Transverse colon (tissue), 4 donors: ENCODE data around the gene AUH. TPM values are rescaled to one million over a fixed set of nuclear protein-coding genes. Genes with fewer than 3 reads are reported as not detected.

Experiments used
- DNase-seq: peaks from one replicate; pipeline ENCODE4 v3.0.0-alpha.2; 2019
- H3K27ac ChIP-seq, 4 donors: fragments of 200-600 bp; sonication (generic); 2 replicates each; pipeline ENCODE4 v1.5.1; 2016 to 2018; ENCODE audit warnings: inconsistent platforms in 4 of 4
- H3K27me3 ChIP-seq: fragments of 200-600 bp; sonication (generic); 2 replicates; pipeline ENCODE4 v1.5.1; 2017; ENCODE audit warnings: inconsistent platforms
- H3K36me3 ChIP-seq, 4 donors: fragments of 200-600 bp; sonication (generic); 2 replicates each; pipeline ENCODE4 v1.5.1; 2017 to 2019; ENCODE audit warnings: inconsistent platforms in 4 of 4
- H3K4me1 ChIP-seq, 4 donors: fragments of 200-600 bp; sonication (generic); 2 replicates each; pipeline ENCODE4 v1.5.1; 2017 to 2020; ENCODE audit warnings: inconsistent platforms in 4 of 4
- H3K4me3 ChIP-seq, 4 donors: fragments of 200-600 bp; sonication (generic); 1 replicate in 1 of 4; 2 replicates in 3 of 4; pipeline versions ENCODE4 v1.5.1 to v1.6.1; 2017 to 2019; ENCODE audit warnings: inconsistent platforms in 4 of 4
- H3K9me3 ChIP-seq, 2 donors: fragments of 200-600 bp; sonication (generic); 2 replicates each; pipeline ENCODE4 v1.5.1; 2017 to 2019; ENCODE audit warnings: inconsistent platforms in 2 of 2
- EP300 ChIP-seq: sonication (generic); formaldehyde crosslinking; IDR thresholded peaks from one replicate; pipeline ENCODE4 v1.6.1; 2017; ENCODE audit warnings: antibody characterized with exemption, low read depth
- POLR2A ChIP-seq: fragments of 450-650 bp; IDR thresholded peaks from one replicate; pipeline ENCODE4 v1.6.1; 2016; ENCODE audit warnings: antibody characterized with exemption, mild to moderate bottlenecking, moderate library complexity
- POLR2AphosphoS5 ChIP-seq, 3 donors: sonication (generic); formaldehyde crosslinking; IDR thresholded peaks; one replicate each; pipeline ENCODE4 v1.6.1; 2016; ENCODE audit warnings: antibody characterized with exemption in 3 of 3
- WGBS, 2 donors: methylation state at CpG; one replicate each; pipeline ENCODE4 v1.1.5; 2018; ENCODE audit warnings: low coverage in 1 of 2; 5-methylcytosine and 5-hydroxymethylcytosine counted together
- in situ Hi-C, 4 donors: fragments of 200-750 bp; cut with MboI; loops; one replicate each; pipeline versions ENCODE4 v1.15.0 to v1.15.1; 2017; ENCODE audit warnings: low sequenced_read_pairs in 3 of 4, low pct_ligation_motif_present in 1 of 4, low pct_unique_long_range_greater_than_20kb in 1 of 4
- intact Hi-C: fragments of 100-400 bp; cut with DNase I; formaldehyde crosslinking; loops from one replicate; pipeline ENCODE4 v1.15.1; 2023; ENCODE audit warnings: low total_unique reads
- total RNA-seq, 4 donors: library from RNA; depleted of rRNA; stranded (reverse); fragments of >200 nt; gene quantifications; one replicate each; pipeline ENCODE4 v1.1.0, GENCODE V29; 2016
- TF ChIP-seq, protein P1 (sequence below), 5 experiments: fragments of 200-600 bp in 3 of 5; fragments of 450-650 bp in 2 of 5; sonication (generic) in 3 of 5; IDR thresholded peaks; 1 replicate in 2 of 5; 2 replicates in 3 of 5; pipeline ENCODE4 v1.5.1; 2016 to 2017; ENCODE audit warnings: antibody characterized with exemption in 5 of 5, inconsistent platforms in 3 of 5, mild to moderate bottlenecking in 2 of 5, moderate library complexity in 1 of 5

Gene AUH
- total RNA-seq, 4 donors from 2014 or later: 55.0 to 136 (median 83.8) TPM

DNA sequence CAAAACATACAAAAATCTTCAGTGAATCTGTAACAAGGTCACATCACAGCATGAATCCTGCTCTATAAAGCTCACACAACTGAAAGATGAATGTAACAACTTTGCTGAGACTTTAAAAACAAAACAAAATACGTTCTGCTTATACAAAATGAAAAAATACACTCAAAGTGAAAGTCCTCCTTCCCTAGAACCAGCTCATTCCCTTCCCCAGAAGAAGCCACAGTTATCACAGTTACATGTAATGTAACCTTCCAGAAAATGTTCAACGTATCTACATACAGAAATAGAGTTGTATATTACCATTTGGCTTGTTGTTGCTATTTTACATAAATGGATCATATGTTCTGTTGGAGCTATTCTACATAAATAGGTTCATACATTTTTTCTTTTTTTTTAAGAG, 2.6 kb downstream of the AUH start:
- in situ Hi-C loops: no loop called here
- no peak for DNase-seq
- WGBS, 2 donors: 64 to 76% methylated on average over 2 of the region's 2 CpGs

DNA sequence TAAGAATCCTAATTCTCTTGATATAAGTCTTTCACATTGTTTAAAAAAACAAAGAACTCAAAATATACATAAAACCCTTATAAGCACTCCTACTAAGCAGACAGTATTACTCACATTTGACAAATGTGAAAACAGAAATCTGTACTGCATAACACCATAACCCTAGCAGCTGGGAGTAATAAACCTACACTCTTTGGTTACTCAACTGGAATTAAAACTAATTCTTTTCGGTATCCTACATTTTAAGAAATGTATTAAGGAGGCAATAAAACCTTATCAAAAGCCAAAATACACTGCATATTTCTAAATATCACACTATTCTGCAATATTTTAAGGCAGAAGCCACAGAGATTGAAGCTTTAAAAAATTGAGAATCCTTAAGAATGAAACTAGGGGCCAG, 6.8 kb downstream of the AUH start:
- TF ChIP-seq, protein P1, sequence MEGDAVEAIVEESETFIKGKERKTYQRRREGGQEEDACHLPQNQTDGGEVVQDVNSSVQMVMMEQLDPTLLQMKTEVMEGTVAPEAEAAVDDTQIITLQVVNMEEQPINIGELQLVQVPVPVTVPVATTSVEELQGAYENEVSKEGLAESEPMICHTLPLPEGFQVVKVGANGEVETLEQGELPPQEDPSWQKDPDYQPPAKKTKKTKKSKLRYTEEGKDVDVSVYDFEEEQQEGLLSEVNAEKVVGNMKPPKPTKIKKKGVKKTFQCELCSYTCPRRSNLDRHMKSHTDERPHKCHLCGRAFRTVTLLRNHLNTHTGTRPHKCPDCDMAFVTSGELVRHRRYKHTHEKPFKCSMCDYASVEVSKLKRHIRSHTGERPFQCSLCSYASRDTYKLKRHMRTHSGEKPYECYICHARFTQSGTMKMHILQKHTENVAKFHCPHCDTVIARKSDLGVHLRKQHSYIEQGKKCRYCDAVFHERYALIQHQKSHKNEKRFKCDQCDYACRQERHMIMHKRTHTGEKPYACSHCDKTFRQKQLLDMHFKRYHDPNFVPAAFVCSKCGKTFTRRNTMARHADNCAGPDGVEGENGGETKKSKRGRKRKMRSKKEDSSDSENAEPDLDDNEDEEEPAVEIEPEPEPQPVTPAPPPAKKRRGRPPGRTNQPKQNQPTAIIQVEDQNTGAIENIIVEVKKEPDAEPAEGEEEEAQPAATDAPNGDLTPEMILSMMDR (IDR thresholded peaks at IDR 0.05): no peak
- TF ChIP-seq POLR2A: no peak
- Histone ChIP-seq H3K27ac (no peak overlapping the region), H3K4me1 (peaks cover 0 to 13% (median 5%) of the 10 kb centered on the region in 4 donors), H3K9me3 (no peaks in the 10 kb centered on the region), H3K4me3 (no peak overlapping the region), H3K27me3 (no peaks in the 10 kb centered on the region), H3K36me3 (peaks cover 0 to 12% (median 5%) of the 10 kb centered on the region in 4 donors)
- in situ Hi-C loops (no loop called here), intact Hi-C loops (no loop called here)
- no peak for DNase-seq
- 92 to 93% methylated on average over 1 of the region's 1 CpG for WGBS, 2 donors

More for the DNA sequence above, 2.6 kb downstream of the AUH start:
- Histone ChIP-seq H3K9me3 (no peaks in the 10 kb centered on the region), H3K27ac (no peak overlapping the region), H3K27me3 (no peaks in the 10 kb centered on the region), H3K4me3 (no peak overlapping the region), H3K4me1 (peaks cover 0 to 22% (median 19%) of the 10 kb centered on the region in 4 donors), H3K36me3 (peaks cover 0 to 7% (median 2%) of the 10 kb centered on the region in 4 donors)
- intact Hi-C loops: no loop called here
- TF ChIP-seq, protein P1 (IDR thresholded peaks at IDR 0.05): no peak
- TF ChIP-seq POLR2A: no peak
- TF ChIP-seq EP300: no peak
- no peak for TF ChIP-seq POLR2AphosphoS5 (IDR thresholded peaks at IDR 0.05)

DNA sequence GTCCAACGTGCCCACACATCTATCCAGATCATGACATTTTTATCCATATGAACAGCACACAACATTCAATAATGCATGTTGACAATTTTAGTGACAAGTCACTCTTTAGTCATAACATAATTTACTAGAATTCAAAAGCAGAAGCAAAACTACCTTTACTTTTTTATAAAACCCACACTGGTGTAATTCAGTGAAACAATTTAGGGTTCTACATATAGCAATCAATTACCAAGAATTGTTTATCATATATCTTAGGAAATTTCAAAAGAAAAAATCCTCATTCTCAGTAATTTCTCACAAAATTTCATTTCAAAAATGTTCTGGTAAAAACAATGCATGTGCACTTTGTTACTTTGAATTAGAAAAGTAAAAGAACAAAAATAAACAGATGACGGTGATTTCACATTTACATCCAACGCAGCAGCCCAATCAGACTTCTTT, 12.6 kb downstream of the AUH start:
- Histone ChIP-seq H3K9me3 (no peaks in the 10 kb centered on the region), H3K4me3 (no peak overlapping the region), H3K4me1 (peaks cover 0 to 10% (median 0%) of the 10 kb centered on the region in 4 donors), H3K36me3 (peaks cover 0 to 6% (median 3%) of the 10 kb centered on the region in 4 donors), H3K27ac (no peak overlapping the region), H3K27me3 (no peaks in the 10 kb centered on the region)
- 87 to 89% methylated on average over 3 of the region's 3 CpGs for WGBS, 2 donors
- in situ Hi-C loops (no loop called here), intact Hi-C loops (no loop called here)
- no peak for DNase-seq
- no peak for TF ChIP-seq POLR2AphosphoS5 (IDR thresholded peaks at IDR 0.05)
- TF ChIP-seq, protein P1 (IDR thresholded peaks at IDR 0.05): no peak
- no peak for TF ChIP-seq EP300
- TF ChIP-seq POLR2A: no peak

DNA sequence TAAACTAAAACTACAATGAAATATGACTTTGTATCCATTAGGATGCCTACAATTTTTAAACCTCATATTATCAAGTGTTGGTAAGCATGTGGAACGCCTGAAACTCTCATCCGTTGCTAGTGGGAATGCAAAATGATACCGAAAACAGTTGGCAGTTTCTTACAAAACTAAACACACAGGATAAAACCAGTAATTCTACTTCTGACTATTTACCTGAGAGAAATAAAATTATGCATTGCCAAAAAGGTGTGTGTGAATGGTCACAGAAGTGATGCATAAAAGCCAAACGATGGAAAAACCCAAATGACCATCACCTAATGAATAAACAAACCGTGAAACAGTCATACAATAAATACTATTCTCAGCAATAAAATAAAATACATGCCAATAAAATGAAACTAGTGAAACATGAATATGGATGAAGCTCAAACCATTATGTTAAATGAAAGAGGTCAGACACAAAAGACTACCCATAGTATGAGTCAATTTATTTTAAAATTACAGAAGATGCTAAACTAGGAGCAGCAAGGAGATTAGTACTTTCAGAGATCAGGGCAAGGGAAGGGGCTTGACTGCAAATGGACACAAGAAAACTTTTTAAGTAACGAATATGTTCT, 13.4 kb downstream of the AUH start:
- intact Hi-C loops: no loop called here
- Histone ChIP-seq H3K9me3 (no peaks in the 10 kb centered on the region), H3K27ac (no peak overlapping the region), H3K36me3 (peaks cover 0 to 6% (median 3%) of the 10 kb centered on the region in 4 donors), H3K27me3 (no peaks in the 10 kb centered on the region), H3K4me3 (no peak overlapping the region), H3K4me1 (peaks cover 0 to 10% (median 0%) of the 10 kb centered on the region in 4 donors)
- DNase-seq: no peak
- in situ Hi-C loops: no loop called here
- TF ChIP-seq EP300: no peak
- TF ChIP-seq, protein P1 (IDR thresholded peaks at IDR 0.05): no peak
- no peak for TF ChIP-seq POLR2A
- TF ChIP-seq POLR2AphosphoS5 (IDR thresholded peaks at IDR 0.05): no peak
- WGBS, 2 donors: 61 to 76% methylated on average over 4 to 6 of the region's 6 CpGs
